GM12878 (cell line): ENCODE data around the gene SLC25A11. TPM values are rescaled to one million over a fixed set of nuclear protein-coding genes. Genes with fewer than 3 reads are reported as not detected.

Experiments used
- ATAC-seq: fragments of 200-7000 bp; cut with Tn5 transposase; 3 replicates; pipeline ENCODE4 v1.9.1; 2020; ENCODE audit warnings: mild to moderate bottlenecking, moderate library complexity
- BruUV-seq: library from RNA; stranded (reverse); fragments of 400-500 nt; replicated peaks from 2 replicates; lab custom pipeline; 2021; lab: Mats Ljungman, UMichigan
- CTCF ChIA-PET: fragments of 300-600 bp; sonication (Branson Sonifier 250); formaldehyde crosslinking; extraction: SDS; loops from one replicate; lab custom pipeline; 2021; ENCODE audit warnings: inconsistent platforms; lab: Yijun Ruan, JAX
- POLR2A ChIA-PET: fragments of 350-600 bp; formaldehyde crosslinking; extraction: SDS; loops from one replicate; lab custom pipeline; 2021; ENCODE audit warnings: inconsistent platforms; lab: Charles Lee
- RAD21 ChIA-PET: fragments of 300-600 bp; sonication (Branson Sonifier 250); formaldehyde crosslinking; loops from one replicate; lab custom pipeline; 2023; ENCODE audit warnings: antibody characterized with exemption; ENCODE audit not compliant: unreplicated experiment; lab: Charles Lee
- SMC1A ChIA-PET: fragments of 300-600 bp; sonication (Branson Sonifier 250); formaldehyde crosslinking; loops from one replicate; lab custom pipeline; 2023; ENCODE audit not compliant: unreplicated experiment, uncharacterized antibody; lab: Charles Lee
- DNase-seq: peaks from one replicate; pipeline ENCODE4 v3.0.0-alpha.2; 2011; ENCODE audit warnings: low read depth, low spot score
- FAIRE-seq: peaks from 3 replicates; lab custom pipeline; 2011; peaks lifted over from hg19 to GRCh38; lab: Jason Lieb, UNC
- H2AFZ ChIP-seq: 2 replicates; pipeline ENCODE4 v1.6.0; 2011; ENCODE audit warnings: low read depth, low read length, control low read depth; ENCODE audit not compliant: control insufficient read depth
- H3K27ac ChIP-seq: 2 replicates; pipeline ENCODE4 v1.5.1; 2011; ENCODE audit warnings: control low read depth; ENCODE audit not compliant: control insufficient read depth, insufficient read depth
- H3K27me3 ChIP-seq, 2 experiments: replicated peaks in 1 of 2; 2 replicates each; pipeline versions ENCODE4 v1.6.0 to v1.6.1; 2011; ENCODE audit warnings: low read length in 1 of 2; ENCODE audit not compliant: control insufficient read depth in 2 of 2, insufficient read depth in 2 of 2
- H3K36me3 ChIP-seq, 2 experiments: 2 replicates each; pipeline ENCODE4 v1.5.1; 2011; ENCODE audit warnings: low read length in 1 of 2; ENCODE audit not compliant: control insufficient read depth in 2 of 2, insufficient read depth in 2 of 2
- H3K4me1 ChIP-seq: 2 replicates; pipeline ENCODE4 v1.6.1; 2011; ENCODE audit warnings: mild to moderate bottlenecking, low read length, moderate library complexity, mixed read lengths; ENCODE audit not compliant: control insufficient read depth, insufficient read depth
- H3K4me2 ChIP-seq: 2 replicates; pipeline ENCODE4 v1.6.0; 2011; ENCODE audit warnings: control low read depth; ENCODE audit not compliant: control insufficient read depth, insufficient read depth
- H3K4me3 ChIP-seq: fragments of 200-600 bp; sonication (generic); 2 replicates; pipeline ENCODE4 v1.5.1; 2016
- H3K79me2 ChIP-seq: 2 replicates; pipeline ENCODE4 v1.6.0; 2011; ENCODE audit warnings: low read length; ENCODE audit not compliant: control insufficient read depth, insufficient read depth
- H3K9ac ChIP-seq: 2 replicates; pipeline ENCODE4 v1.8.0; 2011; ENCODE audit warnings: low read length, control low read depth, mixed read lengths; ENCODE audit not compliant: control insufficient read depth, insufficient read depth
- H3K9me3 ChIP-seq: replicated peaks from 3 replicates; pipeline ENCODE4 v1.5.1; 2011; ENCODE audit warnings: mild to moderate bottlenecking, low read length; ENCODE audit not compliant: control insufficient read depth, insufficient read depth
- H4K20me1 ChIP-seq: 2 replicates; pipeline ENCODE4 v1.6.0; 2011; ENCODE audit not compliant: control insufficient read depth, insufficient read depth
- HDAC2 ChIP-seq: fragments of 200-600 bp; sonication (generic); IDR thresholded peaks from 2 replicates; pipeline ENCODE4 v1.6.1; 2017
- POLR2AphosphoS5 ChIP-seq: IDR thresholded peaks from 2 replicates; pipeline ENCODE4 v1.6.1; 2011; ENCODE audit warnings: mild to moderate bottlenecking, low read length, inconsistent platforms
- REST ChIP-seq: IDR thresholded peaks from 2 replicates; pipeline ENCODE4 v1.6.1; 2012; ENCODE audit warnings: mild to moderate bottlenecking, low read depth, low read length
- TBL1XR1 ChIP-seq: IDR thresholded peaks from 2 replicates; pipeline ENCODE4 v1.6.1; 2012; ENCODE audit warnings: low read depth, low read length, improper control_type of control experiment
- ZNF274 ChIP-seq: IDR thresholded peaks from one replicate; pipeline ENCODE4 v1.8.0; 2011; ENCODE audit not compliant: insufficient read length, insufficient read depth
- ZSCAN29 ChIP-seq: fragments of 450-650 bp; IDR thresholded peaks from 2 replicates; pipeline ENCODE4 v1.6.1; 2017; ENCODE audit warnings: mild to moderate bottlenecking, moderate library complexity
- WGBS: methylation state at CpG from one replicate; pipeline ENCODE4 v1.1.6; 2016; ENCODE audit warnings: low lambda C conversion rate; ENCODE audit not compliant: insufficient replicate concordance, insufficient coverage; ENCODE audit errors: missing lambda C conversion rate; 5-methylcytosine and 5-hydroxymethylcytosine counted together
- in situ Hi-C: fragments of 300-500 bp; cut with MboI; formaldehyde crosslinking; loops from 9 replicates; pipeline ENCODE4 v1.14.3; 2018; ENCODE audit warnings: mixed read lengths
- intact Hi-C: fragments of 100-400 bp; cut with micrococcal nuclease; formaldehyde crosslinking; loops from one replicate; pipeline ENCODE4 v1.14.2; 2022; ENCODE audit not compliant: unreplicated experiment
- polyA plus RNA-seq, 11 experiments: library from polyadenylated mRNA; depleted of rRNA in 4 of 11; unstranded in 6 of 11; stranded (reverse) in 5 of 11; fragments of >200 nt; fragmentation: Nextera tagmentation in 4 of 11; fragmentation: Illumina TruSeq in 1 of 11; extraction: Ambion mirVana in 4 of 11; extraction: Trizol in 1 of 11; gene quantifications; 1 replicate in 1 of 11; 2 replicates in 10 of 11; pipeline versions ENCODE4 v1.2.1 to v1.2.3, GENCODE V29; 2011 to 2016; ENCODE audit warnings: inconsistent platforms in 2 of 11, missing spikeins in 2 of 11, low read depth in 1 of 11
- total RNA-seq, 4 experiments: library from RNA; depleted of rRNA in 3 of 4; stranded (reverse); fragments of >200 nt in 3 of 4; fragmentation: Illumina TruSeq in 1 of 4; extraction: Trizol in 1 of 4; gene quantifications; 2 replicates each; pipeline versions ENCODE4 v1.2.1 to v1.2.3, GENCODE V29; 2013 to 2021

SLC25A11 gene
- total and polyA plus RNA-seq, 10 of the 15 experiments (the other 5 are each of a cell fraction or from before 2014, with no cell fraction given): 5.8 to 142 (median 65.0) TPM

DNA sequence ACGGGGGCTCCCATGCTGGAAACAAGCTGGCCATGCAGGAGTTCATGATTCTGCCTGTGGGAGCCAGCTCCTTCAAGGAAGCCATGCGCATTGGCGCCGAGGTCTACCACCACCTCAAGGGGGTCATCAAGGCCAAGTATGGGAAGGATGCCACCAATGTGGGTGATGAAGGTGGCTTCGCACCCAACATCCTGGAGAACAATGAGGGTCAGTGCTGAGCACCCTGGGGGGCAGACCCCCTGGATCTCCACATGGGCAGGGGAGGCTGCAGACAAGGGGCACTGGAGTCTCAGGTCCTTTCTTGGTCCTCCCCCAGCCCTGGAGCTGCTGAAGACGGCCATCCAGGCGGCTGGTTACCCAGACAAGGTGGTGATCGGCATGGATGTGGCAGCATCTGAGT is 15.2 kb upstream of the SLC25A11 start (continued):
- TF ChIP-seq ZSCAN29 (no peak), REST (no peak), TBL1XR1 (no peak)

GRCh38 chr17:4953451-4953961 is 13.7 kb upstream of the SLC25A11 start:
- CTCF ChIA-PET: interaction anchor here (1.2 to 1.7 kb wide), 5 partner anchors 9 to 77 kb away, joined by 3 to 5 read pairs (median 4); partner anchors contain the start of genes RNF167 and SLC25A11
- H3K4me3 ChIP-seq: no peak overlapping the region
- WGBS: 75% methylated on average over 14 of the region's 14 CpGs
- no TSS peak for BruUV-seq
- POLR2A ChIA-PET: interaction anchor here (0.6 to 17.5 kb wide), 4 partner anchors 12 to 83 kb away, joined by 3 to 272 read pairs (median 10); partner anchors contain the start of genes RNF167, SLC25A11 and SPAG7
- H3K4me1 ChIP-seq: peaks cover 17% of the 10 kb centered on the region
- no peaks in the 10 kb centered on the region for H3K27me3 ChIP-seq
- ATAC-seq (no peak), FAIRE-seq (no peak), DNase-seq (no peak)
- intact Hi-C loops: no loop called here
- H3K9ac ChIP-seq: no peak overlapping the region
- RAD21 ChIA-PET: interaction anchor here (0.7 to 9.8 kb wide), 2 partner anchors 12 to 44 kb away, joined by 3 to 73 read pairs; partner anchors contain the start of gene SPAG7
- no peak overlapping the region for H3K4me2 ChIP-seq
- H3K27ac ChIP-seq: no peak overlapping the region
- SMC1A ChIA-PET: interaction anchor here (2.0 to 3.4 kb wide), 2 partner anchors 14 to 108 kb away, joined by 4 to 12 read pairs; partner anchors contain the start of genes RNF167 and SLC25A11
- no peaks in the 10 kb centered on the region for H4K20me1 ChIP-seq
- peaks cover 14% of the 10 kb centered on the region for H3K79me2 ChIP-seq
- TF ChIP-seq POLR2AphosphoS5: no peak
- no peak for TF ChIP-seq HDAC2
- TF ChIP-seq ZNF274: no peak
- TF ChIP-seq, all 136 proteins: peak for 0
- Histone ChIP-seq H2AFZ (no peak overlapping the region), H3K9me3 (no peaks in the 10 kb centered on the region), H3K36me3 (no peaks in the 10 kb centered on the region)
- in situ Hi-C loops: no loop called here
